Right lobe of liver (tissue), 6 donors: ENCODE measurements around the gene GALNT2. TPM values are rescaled to one million over a fixed set of nuclear protein-coding genes. Genes with fewer than 3 reads are reported as not detected.

Experiments used
- ATAC-seq, 4 donors: fragments of 200-7000 bp; cut with Tn5 transposase; one replicate each; pipeline ENCODE4 v1.9.1; 2020; ENCODE audit warnings: mild to moderate bottlenecking in 4 of 4, moderate library complexity in 4 of 4
- DNase-seq, 3 donors: peaks; one replicate each; pipeline ENCODE4 v3.0.0-alpha.2; 2020
- H3K27ac ChIP-seq, 3 donors: fragments of 200-600 bp; one replicate each; pipeline ENCODE4 v1.8.0; 2022
- H3K27me3 ChIP-seq, 2 donors: fragments of 200-600 bp; one replicate each; pipeline ENCODE4 v1.8.0; 2022
- H3K36me3 ChIP-seq, 4 donors: fragments of 200-600 bp; sonication (generic) in 1 of 4; one replicate each; pipeline versions ENCODE4 v1.5.1 to v1.8.0; 2017 to 2022; ENCODE audit warnings: control low read depth in 1 of 4
- H3K4me1 ChIP-seq, 4 donors: fragments of 200-600 bp; sonication (generic) in 1 of 4; one replicate each; pipeline versions ENCODE4 v1.5.1 to v1.8.0; 2017 to 2022; ENCODE audit warnings: control low read depth in 1 of 4
- H3K4me3 ChIP-seq, 3 donors: fragments of 200-600 bp; one replicate each; pipeline ENCODE4 v1.8.0; 2022
- H3K9me3 ChIP-seq, 4 donors: fragments of 200-600 bp; sonication (generic) in 1 of 4; one replicate each; pipeline versions ENCODE4 v1.5.1 to v1.8.0; 2017 to 2022; ENCODE audit warnings: control low read depth in 1 of 4
- CTCF ChIP-seq, 4 donors: fragments of 200-600 bp in 3 of 4; fragments of 450-650 bp in 1 of 4; IDR thresholded peaks; one replicate each; pipeline versions ENCODE4 v1.5.1 to v1.8.0; 2016 to 2022; ENCODE audit warnings: antibody characterized with exemption in 4 of 4, mild to moderate bottlenecking in 2 of 4
- POLR2A ChIP-seq: fragments of 450-650 bp; IDR thresholded peaks from one replicate; pipeline ENCODE4 v1.6.1; 2017; ENCODE audit warnings: antibody characterized with exemption, mild to moderate bottlenecking
- WGBS: methylation state at CpG from one replicate; pipeline ENCODE4 v1.1.6; 2018; ENCODE audit warnings: low coverage, low lambda C conversion rate; ENCODE audit not compliant: insufficient coverage; ENCODE audit errors: missing lambda C conversion rate; 5-methylcytosine and 5-hydroxymethylcytosine counted together
- intact Hi-C, 2 donors: fragments of 100-400 bp; cut with DNase I; formaldehyde crosslinking; loops; one replicate each; pipeline versions ENCODE4 v1.11.2 to v1.14.1; 2022
- total RNA-seq, 6 experiments: library from RNA; depleted of rRNA in 2 of 6; stranded (reverse); fragments of >200 nt in 2 of 6; fragmentation: NEBNext Ultra II Directional in 3 of 6; extraction: Animal tissue kit (Norgen Biotek cat#: 25700) in 3 of 6; gene quantifications; one replicate each; pipeline versions ENCODE4 v1.1.0 to v1.2.4, GENCODE V29; 2016 to 2023
- donor health status: DM: no; HTN: yes; CAD: no.
- donor health status: DM: no; HTN: no; CAD: no.
- donor health status: DM: no; HTN: no; CAD: no.
- donor health status: DM: no; HTN: yes; CAD: no.
- donor health status: DM: no; HTN: yes; CAD: no.

Gene GALNT2
- total RNA-seq, 6 experiments from 2014 or later, result 58.0 to 152 (median 131) TPM

GRCh38 chr1:230135726-230136125 lies 68.7 kb downstream of the GALNT2 start:
- no peak overlapping the region for H3K4me3 ChIP-seq
- no peak for DNase-seq
- WGBS, result 91% methylated on average over 5 of the region's 6 CpGs
- ATAC-seq, result no peak
- no peaks in the 10 kb centered on the region for H3K36me3 ChIP-seq
- no peak overlapping the region for H3K27ac ChIP-seq
- intact Hi-C loops, result no loop called here
- H3K9me3 ChIP-seq, result no peaks in the 10 kb centered on the region
- peaks cover 0 to 43% (median 14%) of the 10 kb centered on the region in 4 donors for H3K4me1 ChIP-seq
- TF ChIP-seq POLR2A (no peak), CTCF (IDR thresholded peaks at IDR 0.05) (no peak)
- no peaks in the 10 kb centered on the region for H3K27me3 ChIP-seq

GRCh38 chr1:230136453-230137336 lies 69.7 kb downstream of the GALNT2 start:
- TF ChIP-seq POLR2A (no peak), CTCF (IDR thresholded peaks at IDR 0.05) (no peak)
- Histone ChIP-seq H3K4me1 (peaks cover 0 to 34% (median 14%) of the 10 kb centered on the region in 4 donors), H3K36me3 (no peaks in the 10 kb centered on the region), H3K4me3 (no peak overlapping the region), H3K9me3 (no peaks in the 10 kb centered on the region), H3K27me3 (no peaks in the 10 kb centered on the region), H3K27ac (no peak overlapping the region)
- 82% methylated on average over 27 of the region's 34 CpGs for WGBS
- intact Hi-C loops, result no loop called here
- DNase-seq (no peak), ATAC-seq (no peak)

DNA sequence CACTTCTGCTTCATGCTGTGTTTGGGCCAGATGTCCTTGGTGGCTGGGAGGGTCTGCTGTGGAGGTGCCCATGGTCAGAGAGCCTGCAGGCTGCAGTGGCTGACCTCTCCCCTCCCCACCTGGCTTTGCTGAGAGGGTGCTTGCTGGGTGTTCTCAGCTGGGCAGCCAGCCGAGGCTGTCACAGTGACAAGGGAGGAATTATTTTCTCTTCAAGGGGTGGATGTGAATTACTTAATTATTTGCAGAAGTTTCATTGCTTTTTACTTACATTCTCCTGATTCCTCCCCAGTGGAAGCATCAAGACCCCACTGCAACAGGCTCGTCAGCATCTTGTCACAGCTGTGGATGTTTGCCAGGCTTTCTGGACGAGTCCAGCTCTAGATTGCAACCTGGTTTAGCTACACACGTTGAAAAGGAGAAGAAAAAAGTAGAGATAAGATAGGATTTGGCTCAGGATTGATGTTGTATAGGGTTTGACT lies 70.3 kb downstream of the GALNT2 start:
- Histone ChIP-seq H3K27me3 (no peaks in the 10 kb centered on the region), H3K9me3 (no peaks in the 10 kb centered on the region), H3K36me3 (no peaks in the 10 kb centered on the region), H3K4me1 (peaks cover 0 to 38% (median 14%) of the 10 kb centered on the region in 4 donors), H3K4me3 (no peak overlapping the region), H3K27ac (no peak overlapping the region)
- intact Hi-C loops, result no loop called here
- no peak for DNase-seq
- ATAC-seq, result no peak
- WGBS, result 33% methylated on average over 4 of the region's 4 CpGs
- TF ChIP-seq CTCF (IDR thresholded peaks at IDR 0.05) (no peak), POLR2A (no peak)

- H3K9me3 ChIP-seq, result no peaks in the 10 kb centered on the region
- H3K27ac ChIP-seq, result no peak overlapping the region
- TF ChIP-seq POLR2A (no peak), CTCF (IDR thresholded peaks at IDR 0.05) (no peak)
- no peaks in the 10 kb centered on the region for H3K27me3 ChIP-seq
- intact Hi-C loops, result no loop called here
- H3K4me3 ChIP-seq, result no peak overlapping the region
- no peaks in the 10 kb centered on the region for H3K36me3 ChIP-seq
- ATAC-seq, result no peak
- peaks cover 0 to 47% (median 15%) of the 10 kb centered on the region in 4 donors for H3K4me1 ChIP-seq
- WGBS, result 81% methylated on average over 4 of the region's 7 CpGs
- DNase-seq, result no peak
These were observed 71.7 kb downstream of the GALNT2 start for GRCh38 chr1:230138561-230139239.
